WI38 (cell line): Measurements from ENCODE around the gene RFX4.

Source experiments
- H3K4me3 ChIP-seq: 2 replicates; pipeline ENCODE4 v1.5.1; 2011; ENCODE audit warnings: low read depth, mild to moderate bottlenecking, control low read depth, low read length
- TF ChIP-seq, protein P1 (sequence below): IDR thresholded peaks from 2 replicates; pipeline ENCODE4 v1.5.1; 2012; ENCODE audit warnings: low read depth, mild to moderate bottlenecking, control low read depth, low read length

The RFX4 gene

DNA sequence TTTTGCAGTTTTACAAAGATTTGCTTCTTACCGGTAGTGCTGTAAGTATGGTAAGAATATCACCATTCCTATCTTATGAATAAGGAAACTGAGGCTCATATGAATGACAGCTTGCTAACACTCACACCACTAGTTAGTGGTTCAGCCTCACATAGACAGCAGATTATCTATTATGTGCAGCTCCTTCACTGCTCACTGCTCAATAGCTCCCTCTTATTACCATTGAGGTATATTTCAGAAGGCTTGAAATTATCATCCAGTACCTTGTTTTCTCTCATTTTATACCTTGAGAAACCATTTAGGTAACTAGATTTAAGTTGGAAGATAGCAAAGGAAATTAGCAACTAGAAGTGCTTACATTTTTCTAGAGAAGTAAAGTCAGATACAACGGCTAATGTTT is 207.2 kb downstream of the RFX4 start:
- H3K4me3 ChIP-seq, result no peak overlapping the region
- TF ChIP-seq, protein P1, sequence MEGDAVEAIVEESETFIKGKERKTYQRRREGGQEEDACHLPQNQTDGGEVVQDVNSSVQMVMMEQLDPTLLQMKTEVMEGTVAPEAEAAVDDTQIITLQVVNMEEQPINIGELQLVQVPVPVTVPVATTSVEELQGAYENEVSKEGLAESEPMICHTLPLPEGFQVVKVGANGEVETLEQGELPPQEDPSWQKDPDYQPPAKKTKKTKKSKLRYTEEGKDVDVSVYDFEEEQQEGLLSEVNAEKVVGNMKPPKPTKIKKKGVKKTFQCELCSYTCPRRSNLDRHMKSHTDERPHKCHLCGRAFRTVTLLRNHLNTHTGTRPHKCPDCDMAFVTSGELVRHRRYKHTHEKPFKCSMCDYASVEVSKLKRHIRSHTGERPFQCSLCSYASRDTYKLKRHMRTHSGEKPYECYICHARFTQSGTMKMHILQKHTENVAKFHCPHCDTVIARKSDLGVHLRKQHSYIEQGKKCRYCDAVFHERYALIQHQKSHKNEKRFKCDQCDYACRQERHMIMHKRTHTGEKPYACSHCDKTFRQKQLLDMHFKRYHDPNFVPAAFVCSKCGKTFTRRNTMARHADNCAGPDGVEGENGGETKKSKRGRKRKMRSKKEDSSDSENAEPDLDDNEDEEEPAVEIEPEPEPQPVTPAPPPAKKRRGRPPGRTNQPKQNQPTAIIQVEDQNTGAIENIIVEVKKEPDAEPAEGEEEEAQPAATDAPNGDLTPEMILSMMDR, result no peak

DNA sequence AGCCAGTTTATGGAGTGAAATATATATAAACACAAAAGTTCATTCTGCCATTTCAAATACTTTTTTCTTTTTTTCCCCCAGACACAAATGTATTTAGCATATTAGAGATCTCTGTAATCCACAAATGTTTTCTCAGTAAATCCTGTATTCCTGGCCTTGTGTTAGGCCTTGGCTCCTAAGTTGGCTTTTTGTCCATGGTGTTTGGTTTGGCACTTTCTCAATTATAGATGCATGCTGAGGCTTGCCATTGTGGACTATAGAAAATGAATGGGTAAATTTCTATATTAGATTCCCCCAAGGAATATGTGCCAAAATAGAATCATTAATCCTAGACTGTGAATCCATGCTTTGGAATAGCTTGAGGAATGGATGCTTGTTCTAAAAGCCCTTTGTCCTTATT is 208.7 kb downstream of the RFX4 start:
- TF ChIP-seq, protein P1, result no peak
- no peak overlapping the region for H3K4me3 ChIP-seq

DNA sequence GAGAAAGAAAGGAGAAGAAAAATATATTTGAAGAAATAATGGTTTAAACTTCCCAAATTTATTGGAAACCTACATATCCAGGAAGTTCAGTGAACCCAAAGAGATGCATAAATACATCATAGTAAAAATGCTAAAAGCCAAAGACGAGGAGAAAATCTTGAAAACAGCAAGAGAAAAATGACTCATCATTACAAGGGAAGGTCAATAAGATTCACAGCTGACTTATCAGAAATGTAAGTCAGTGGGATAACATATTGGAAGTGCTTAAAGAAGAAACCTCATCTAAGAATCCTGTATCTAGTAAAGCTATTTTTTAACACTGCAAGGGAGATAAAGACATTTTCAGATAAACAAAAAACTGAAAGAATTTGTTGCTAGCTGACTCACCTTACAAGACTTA is 211.6 kb downstream of the RFX4 start:
- TF ChIP-seq, protein P1, result no peak

DNA sequence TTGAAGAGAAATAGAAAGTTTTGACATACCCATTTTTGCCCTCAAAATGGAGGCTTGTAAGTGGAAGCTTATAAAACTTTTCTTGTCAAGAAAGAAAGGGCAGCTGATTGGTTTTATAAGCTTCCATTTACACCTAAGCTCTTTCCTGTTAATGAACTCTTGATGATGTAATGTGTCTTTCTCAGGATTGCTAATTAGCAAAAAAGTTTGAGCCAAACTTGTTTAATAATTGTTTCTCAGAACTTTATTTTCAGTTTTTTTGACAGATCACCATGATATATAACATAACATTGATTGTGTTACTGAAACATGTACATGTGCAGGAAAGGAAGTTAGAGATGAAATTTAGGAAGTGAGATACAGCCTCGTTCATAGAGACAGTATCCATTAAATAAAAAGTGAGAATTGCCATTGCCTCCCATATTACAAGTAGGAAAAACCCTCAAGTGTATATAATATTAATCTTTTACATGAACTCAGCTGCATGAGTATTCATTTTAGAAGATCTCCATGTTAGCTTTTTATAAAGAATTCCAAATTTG is 218.4 kb downstream of the RFX4 start:
- no peak overlapping the region for H3K4me3 ChIP-seq
- TF ChIP-seq, protein P1, result no peak

More for the DNA sequence above, 211.6 kb downstream of the RFX4 start:
- H3K4me3 ChIP-seq, result no peak overlapping the region

DNA sequence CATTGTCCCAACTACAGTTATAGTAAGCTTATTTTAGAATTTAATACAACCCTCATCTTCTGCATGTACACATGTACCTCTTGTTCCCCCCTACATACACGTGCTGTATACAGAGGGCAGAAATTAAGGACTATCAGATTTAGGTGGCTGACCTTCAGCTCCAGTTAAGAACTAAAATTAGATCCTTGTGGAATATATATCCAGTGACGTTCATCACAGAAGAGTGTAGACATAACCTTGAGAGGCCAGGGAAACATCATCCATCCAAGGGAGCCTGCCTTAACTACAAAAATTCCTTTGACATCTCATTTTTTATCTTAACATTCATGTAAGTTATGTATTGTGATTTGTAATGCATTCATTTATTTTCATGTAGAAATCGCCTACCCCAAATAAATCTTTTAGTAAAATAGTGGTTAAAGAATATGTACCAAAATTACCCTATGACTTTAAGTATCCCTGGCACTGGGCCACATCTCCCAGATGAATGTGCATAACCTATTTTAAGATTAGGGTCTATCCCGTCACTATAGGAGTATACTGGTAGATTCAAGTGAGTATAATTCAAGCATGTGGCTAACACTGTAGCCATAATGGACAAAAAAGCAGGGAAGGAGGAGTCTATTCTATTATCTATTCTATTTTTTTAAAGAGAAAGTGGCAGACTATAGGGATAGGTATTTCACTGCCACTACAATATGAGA is 219.2 kb downstream of the RFX4 start:
- TF ChIP-seq, protein P1, result no peak
- H3K4me3 ChIP-seq, result no peak overlapping the region

DNA sequence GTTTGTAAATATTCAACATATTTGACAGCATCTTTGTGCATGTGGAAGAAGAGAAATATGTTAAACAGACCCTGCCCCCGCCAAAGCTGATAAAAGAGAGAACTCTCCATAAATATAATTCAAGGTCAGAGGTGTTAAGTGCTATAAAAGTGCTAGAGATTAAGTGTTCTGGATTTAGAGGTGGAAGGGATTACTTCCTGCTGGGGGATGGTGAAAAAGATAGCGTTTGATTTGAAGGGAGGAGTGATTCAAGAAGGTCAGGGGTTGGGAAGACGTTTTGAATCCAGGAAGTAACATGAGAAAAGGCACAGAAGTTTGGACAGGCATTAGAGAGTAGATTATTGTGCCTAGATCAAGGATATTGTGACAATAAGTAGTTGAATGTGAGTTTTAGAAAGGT is 221.9 kb downstream of the RFX4 start:
- TF ChIP-seq, protein P1, result no peak
- H3K4me3 ChIP-seq, result no peak overlapping the region
